H1 (cell line): ENCODE data around the gene NUP155. TPM values are rescaled to one million over a fixed set of nuclear protein-coding genes. Genes with fewer than 3 reads are reported as not detected.
"Not testable (repeated sequence)": the region's sequence is repeated elsewhere in the genome, so short reads cannot be mapped to it uniquely, and the experiment has no call there.

Experiments
- CTCF ChIA-PET: fragments of 300-600 bp; sonication (Branson Sonifier 250); formaldehyde crosslinking; loops from one replicate; lab custom pipeline; 2021; ENCODE audit not compliant: partially characterized antibody; lab: Charles Lee
- POLR2A ChIA-PET: fragments of 300-600 bp; sonication (Branson Sonifier 250); formaldehyde crosslinking; loops from one replicate; lab custom pipeline; 2021; ENCODE audit warnings: inconsistent platforms; ENCODE audit not compliant: partially characterized antibody; lab: Charles Lee
- DNase-seq, 2 experiments: peaks; one replicate each; pipeline versions ENCODE4 v3.0.0 to v3.0.0-alpha.2; 2010 to 2022; ENCODE audit warnings: low spot score in 2 of 2, low read depth in 1 of 2, mixed read lengths in 1 of 2
- FAIRE-seq: peaks from 2 replicates; lab custom pipeline; 2011; peaks lifted over from hg19 to GRCh38; lab: Jason Lieb, UNC
- H2AFZ ChIP-seq: 2 replicates; pipeline ENCODE4 v1.8.1; 2012; ENCODE audit warnings: low read length, inconsistent platforms
- H2AK5ac ChIP-seq: 2 replicates; pipeline ENCODE4 v1.6.1; 2013; ENCODE audit warnings: low read depth, low read length
- H2BK120ac ChIP-seq: replicated peaks from 2 replicates; pipeline ENCODE3; 2013; ENCODE audit warnings: low read depth, low read length, inconsistent platforms
- H2BK12ac ChIP-seq: 2 replicates; pipeline ENCODE4 v1.6.1; 2013; ENCODE audit warnings: low read depth, low read length
- H2BK15ac ChIP-seq: 2 replicates; pipeline ENCODE4 v1.6.1; 2013; ENCODE audit warnings: low read length
- H2BK20ac ChIP-seq: 2 replicates; pipeline ENCODE4 v1.6.1; 2013; ENCODE audit warnings: low read length
- H2BK5ac ChIP-seq: 2 replicates; pipeline ENCODE4 v1.6.1; 2013; ENCODE audit warnings: low read depth, low read length
- H3K14ac ChIP-seq: 2 replicates; pipeline ENCODE4 v1.6.1; 2013; ENCODE audit warnings: inconsistent platforms; ENCODE audit not compliant: insufficient read length
- H3K18ac ChIP-seq: 2 replicates; pipeline ENCODE4 v1.6.1; 2013; ENCODE audit warnings: low read length; ENCODE audit errors: extremely low read depth
- H3K23ac ChIP-seq: 2 replicates; pipeline ENCODE4 v1.6.1; 2013; ENCODE audit warnings: inconsistent platforms; ENCODE audit not compliant: insufficient read length
- H3K23me2 ChIP-seq: 2 replicates; pipeline ENCODE4 v1.6.1; 2013; ENCODE audit warnings: low read depth, low read length
- H3K27ac ChIP-seq: 2 replicates; pipeline ENCODE4 v1.6.1; 2011; ENCODE audit warnings: low read depth, low read length, inconsistent platforms
- H3K27me3 ChIP-seq, 4 experiments: replicated peaks in 1 of 4; 1 replicate in 1 of 4; 2 replicates in 3 of 4; pipeline versions ENCODE4 v1.6.1 to v1.8.1; 2011 to 2013; ENCODE audit warnings: low read length in 3 of 4, mild to moderate bottlenecking in 3 of 4, inconsistent platforms in 2 of 4, mixed read lengths in 2 of 4, moderate library complexity in 1 of 4; ENCODE audit not compliant: control insufficient read depth in 3 of 4, insufficient read depth in 3 of 4; ENCODE audit errors: extremely low read depth in 1 of 4
- H3K36me3 ChIP-seq, 4 experiments: 2 replicates each; pipeline versions ENCODE4 v1.6.1 to v1.8.1; 2011 to 2013; ENCODE audit warnings: mild to moderate bottlenecking in 4 of 4, low read length in 3 of 4, moderate library complexity in 2 of 4, control low read depth in 1 of 4, inconsistent platforms in 1 of 4; ENCODE audit not compliant: insufficient read depth in 4 of 4, control insufficient read depth in 2 of 4
- H3K4ac ChIP-seq: replicated peaks from 2 replicates; pipeline ENCODE3; 2013; ENCODE audit warnings: low read length, low read depth, mixed read lengths, inconsistent platforms; ENCODE audit not compliant: insufficient read length
- H3K4me1 ChIP-seq, 4 experiments: replicated peaks in 1 of 4; 1 replicate in 1 of 4; 2 replicates in 3 of 4; pipeline versions ENCODE4 v1.6.1 to v1.8.1; 2011 to 2013; ENCODE audit warnings: low read length in 3 of 4, inconsistent platforms in 2 of 4, mixed read lengths in 1 of 4; ENCODE audit not compliant: insufficient read depth in 4 of 4, control insufficient read depth in 3 of 4
- H3K4me2 ChIP-seq, 2 experiments: 2 replicates each; pipeline versions ENCODE4 v1.6.1 to v1.8.1; 2011 to 2013; ENCODE audit warnings: low read depth in 2 of 2, low read length in 2 of 2, control low read depth in 1 of 2, inconsistent platforms in 1 of 2, mild to moderate bottlenecking in 1 of 2; ENCODE audit not compliant: insufficient read depth in 1 of 2
- H3K4me3 ChIP-seq, 4 experiments: fragments of 200-600, 300-600 bp in 1 of 4; sonication (generic), shearing (Covaris generic), sonication (Bioruptor Twin) in 1 of 4; 2 replicates each; pipeline versions ENCODE4 v1.5.1 to v1.8.1; 2011 to 2016; ENCODE audit warnings: low read length in 4 of 4, low read depth in 3 of 4, control low read depth in 2 of 4, inconsistent platforms in 2 of 4, mild to moderate bottlenecking in 2 of 4, mixed read lengths in 1 of 4, moderate library complexity in 1 of 4; ENCODE audit not compliant: insufficient read depth in 2 of 4; ENCODE audit errors: extremely low read depth in 1 of 4
- H3K56ac ChIP-seq: replicated peaks from 2 replicates; pipeline ENCODE3; 2013; ENCODE audit warnings: low read depth, mild to moderate bottlenecking, mixed read lengths, low read length, inconsistent platforms; ENCODE audit not compliant: insufficient read length
- H3K79me1 ChIP-seq: 2 replicates; pipeline ENCODE4 v1.6.1; 2013; ENCODE audit warnings: low read depth, low read length, control low read depth
- H3K79me2 ChIP-seq, 2 experiments: 2 replicates each; pipeline versions ENCODE4 v1.6.1 to v1.8.1; 2012 to 2013; ENCODE audit warnings: low read length in 2 of 2, mild to moderate bottlenecking in 2 of 2, inconsistent platforms in 1 of 2; ENCODE audit not compliant: insufficient read depth in 2 of 2, control insufficient read depth in 1 of 2
- H3K9ac ChIP-seq, 4 experiments: replicated peaks in 1 of 4; 1 replicate in 1 of 4; 2 replicates in 3 of 4; pipeline versions ENCODE4 v1.6.1 to v1.8.1; 2011 to 2013; ENCODE audit warnings: low read depth in 3 of 4, low read length in 3 of 4, control low read depth in 2 of 4, mild to moderate bottlenecking in 2 of 4, moderate library complexity in 2 of 4, inconsistent platforms in 1 of 4; ENCODE audit errors: extremely low read depth in 1 of 4
- H3K9me3 ChIP-seq, 2 experiments: 2 replicates each; pipeline versions ENCODE4 v1.6.1 to v1.8.1; 2012 to 2013; ENCODE audit warnings: mild to moderate bottlenecking in 2 of 2, moderate library complexity in 2 of 2, control low read depth in 1 of 2, inconsistent platforms in 1 of 2, low read depth in 1 of 2, low read length in 1 of 2, mixed read lengths in 1 of 2; ENCODE audit not compliant: insufficient read depth in 2 of 2
- H4K20me1 ChIP-seq, 2 experiments: replicated peaks in 1 of 2; 2 replicates each; pipeline versions ENCODE3 to v1.8.1; 2011 to 2013; ENCODE audit warnings: inconsistent platforms in 2 of 2, low read length in 2 of 2, mild to moderate bottlenecking in 1 of 2; ENCODE audit not compliant: insufficient read depth in 2 of 2, control insufficient read depth in 1 of 2
- H4K5ac ChIP-seq: 2 replicates; pipeline ENCODE4 v1.6.1; 2013; ENCODE audit warnings: low read length, low read depth, mixed read lengths, inconsistent platforms; ENCODE audit not compliant: insufficient read length
- H4K8ac ChIP-seq: 2 replicates; pipeline ENCODE4 v1.8.0; 2013; ENCODE audit warnings: mild to moderate bottlenecking, moderate library complexity, low read length, inconsistent platforms; ENCODE audit not compliant: insufficient read depth; ENCODE audit errors: extremely low read depth
- H4K91ac ChIP-seq: replicated peaks from 2 replicates; pipeline ENCODE3; 2013; ENCODE audit warnings: low read length, mixed read lengths, inconsistent platforms; ENCODE audit not compliant: insufficient read length
- whole genome bisulfite sequencing, 2 experiments: shearing (Covaris generic) in 1 of 2; methylation state at CpG; one replicate each; pipeline versions ENCODE4 v1.1.6 to v1.1.7; 2013 to 2015; ENCODE audit warnings: low lambda C conversion rate in 2 of 2, mixed read lengths in 2 of 2, inconsistent platforms in 1 of 2, low coverage in 1 of 2, missing lambda C conversion rate in 1 of 2; ENCODE audit not compliant: insufficient replicate concordance in 2 of 2, insufficient coverage in 1 of 2, insufficient read length in 1 of 2; ENCODE audit errors: extremely low coverage in 1 of 2, missing lambda C conversion rate in 1 of 2; 5-methylcytosine and 5-hydroxymethylcytosine counted together
- polyA plus RNA-seq, 7 experiments: library from polyadenylated mRNA; depleted of rRNA in 3 of 7; stranded (reverse) in 5 of 7; unstranded in 2 of 7; fragments of >200 nt in 5 of 7; fragments of 200-250 nt in 2 of 7; gene quantifications; 1 replicate in 5 of 7; 2 replicates in 1 of 7; 4 replicates in 1 of 7; pipeline versions ENCODE4 v1.2.1 to v1.2.3, GENCODE V29; 2011 to 2013; ENCODE audit warnings: missing spikeins in 2 of 7, mixed read lengths in 2 of 7
- total RNA-seq: library from RNA; stranded (reverse); fragmentation: NEBNext Ultra II Directional; extraction: Animal tissue kit (Norgen Biotek cat#: 25700); gene quantifications from 2 replicates; pipeline ENCODE4 v1.2.1, GENCODE V29; 2021

NUP155 gene
- total and polyA plus RNA-seq, 2 of the 8 experiments (the other 6 are each of a cell fraction or from before 2014, with no cell fraction given), result 27.1 to 91.6 TPM

GRCh38 chr5:37296313-37296712 lies 74.6 kb downstream of the NUP155 start:
- H4K91ac ChIP-seq, CTCF ChIA-PET, H4K8ac ChIP-seq: not testable (repeated sequence)

More at GRCh38 chr5:37296313-37296712, 74.6 kb downstream of the NUP155 start:
- FAIRE-seq, H2BK120ac ChIP-seq, H3K23me2 ChIP-seq, H3K4me2 ChIP-seq, DNase-seq, H3K9ac ChIP-seq, H3K4me1 ChIP-seq, H3K9me3 ChIP-seq, H2AK5ac ChIP-seq, H3K4me3 ChIP-seq, H2AFZ ChIP-seq, H3K23ac ChIP-seq, H3K4ac ChIP-seq, H2BK15ac ChIP-seq, H2BK12ac ChIP-seq, H2BK5ac ChIP-seq, H3K14ac ChIP-seq, H3K79me2 ChIP-seq, H4K20me1 ChIP-seq, H3K56ac ChIP-seq, H3K27ac ChIP-seq, H3K27me3 ChIP-seq, POLR2A ChIA-PET, H2BK20ac ChIP-seq, H3K18ac ChIP-seq, H3K79me1 ChIP-seq, H4K5ac ChIP-seq: not testable (repeated sequence)
- H3K36me3 ChIP-seq, result peaks cover 12 to 66% (median 41%) of the 10 kb centered on the region in 4 experiments
- WGBS, 2 experiments, result 92% methylated on average over 7 of the region's 7 CpGs; no CpG with 5 or more reads in 1 of the 2 experiments
